ENCODE measurements around the gene KLRF1.
A peak's percentile ranks its signal among the peaks of the same experiment; 100 is the strongest.

The KLRF1 gene, protein sequence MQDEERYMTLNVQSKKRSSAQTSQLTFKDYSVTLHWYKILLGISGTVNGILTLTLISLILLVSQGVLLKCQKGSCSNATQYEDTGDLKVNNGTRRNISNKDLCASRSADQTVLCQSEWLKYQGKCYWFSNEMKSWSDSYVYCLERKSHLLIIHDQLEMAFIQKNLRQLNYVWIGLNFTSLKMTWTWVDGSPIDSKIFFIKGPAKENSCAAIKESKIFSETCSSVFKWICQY

DNA sequence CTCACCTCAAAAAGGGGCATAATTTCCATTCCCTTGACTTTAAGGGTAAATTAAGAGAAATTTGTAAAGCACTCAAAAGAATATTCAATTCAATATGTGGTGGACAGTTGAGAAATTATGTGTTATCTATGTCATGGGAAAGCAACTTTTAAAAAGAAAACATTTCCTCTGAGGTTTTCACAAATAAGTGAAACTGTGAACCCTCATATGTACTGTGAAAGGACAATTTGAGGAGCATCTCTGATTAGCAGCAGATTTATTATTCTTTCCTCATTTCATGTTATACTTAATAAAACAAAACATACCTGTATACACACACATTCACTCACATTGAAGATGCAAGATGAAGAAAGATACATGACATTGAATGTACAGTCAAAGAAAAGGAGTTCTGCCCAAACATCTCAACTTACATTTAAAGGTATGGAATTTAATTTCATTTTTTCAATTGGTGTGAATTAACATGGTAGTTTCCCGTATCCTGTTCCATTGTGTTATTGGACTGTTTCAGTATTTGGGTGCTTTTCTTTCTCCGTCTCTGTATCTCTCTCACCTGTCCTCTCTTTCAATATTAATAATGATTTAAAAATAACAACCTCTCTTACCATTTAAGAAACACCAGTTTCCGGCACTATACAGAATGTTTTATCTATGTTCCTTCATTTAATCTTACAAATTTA lies at the start of gene KLRF1:
Gene KLRF1 (plus strand): TSS at position 273 of the 680 bp plus-strand sequence. CDS start 64 bp downstream, at position 337.
- DNase-seq = no peak

DNA sequence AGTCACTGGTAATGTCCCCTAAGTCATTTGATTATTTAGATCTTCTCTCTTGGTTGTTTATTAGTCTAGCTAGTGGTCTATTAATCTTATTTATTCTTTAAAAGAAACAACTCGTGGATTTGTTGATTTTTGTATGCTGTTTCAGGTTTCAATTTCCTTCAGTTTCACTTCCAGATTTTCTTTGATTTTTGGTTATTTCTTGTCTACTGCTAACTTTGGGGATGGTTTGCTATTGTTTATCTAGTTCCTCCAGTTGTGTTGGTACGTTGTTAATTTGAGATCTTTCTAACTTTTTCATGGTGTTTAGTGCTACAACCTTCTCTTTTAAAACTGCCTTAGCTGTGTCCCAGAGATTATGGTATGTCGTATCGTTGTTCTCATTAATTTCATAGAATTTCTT lies 48.1 kb upstream of the KLRF1 start:
- no peak for DNase-seq

DNA sequence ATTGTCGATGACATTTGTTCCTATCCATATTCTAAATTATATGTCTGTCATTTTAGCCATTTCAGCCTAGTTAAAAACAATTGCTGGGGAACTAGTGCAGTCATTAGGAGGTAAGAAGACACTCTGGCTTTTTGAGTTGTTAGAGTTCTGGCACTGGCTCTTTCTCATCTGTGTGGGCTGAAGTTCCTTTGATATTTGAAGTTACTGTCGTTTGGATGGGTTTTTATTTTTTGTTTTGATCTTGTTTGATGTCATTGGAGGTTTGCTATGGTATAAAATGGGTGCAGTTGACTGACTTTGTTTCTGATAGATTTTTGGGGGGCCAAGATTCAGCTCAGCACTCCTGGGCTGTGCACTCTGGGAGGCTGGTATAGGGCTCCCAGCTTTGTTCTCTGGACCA lies 45.9 kb upstream of the KLRF1 start:
- no peak for DNase-seq

DNA sequence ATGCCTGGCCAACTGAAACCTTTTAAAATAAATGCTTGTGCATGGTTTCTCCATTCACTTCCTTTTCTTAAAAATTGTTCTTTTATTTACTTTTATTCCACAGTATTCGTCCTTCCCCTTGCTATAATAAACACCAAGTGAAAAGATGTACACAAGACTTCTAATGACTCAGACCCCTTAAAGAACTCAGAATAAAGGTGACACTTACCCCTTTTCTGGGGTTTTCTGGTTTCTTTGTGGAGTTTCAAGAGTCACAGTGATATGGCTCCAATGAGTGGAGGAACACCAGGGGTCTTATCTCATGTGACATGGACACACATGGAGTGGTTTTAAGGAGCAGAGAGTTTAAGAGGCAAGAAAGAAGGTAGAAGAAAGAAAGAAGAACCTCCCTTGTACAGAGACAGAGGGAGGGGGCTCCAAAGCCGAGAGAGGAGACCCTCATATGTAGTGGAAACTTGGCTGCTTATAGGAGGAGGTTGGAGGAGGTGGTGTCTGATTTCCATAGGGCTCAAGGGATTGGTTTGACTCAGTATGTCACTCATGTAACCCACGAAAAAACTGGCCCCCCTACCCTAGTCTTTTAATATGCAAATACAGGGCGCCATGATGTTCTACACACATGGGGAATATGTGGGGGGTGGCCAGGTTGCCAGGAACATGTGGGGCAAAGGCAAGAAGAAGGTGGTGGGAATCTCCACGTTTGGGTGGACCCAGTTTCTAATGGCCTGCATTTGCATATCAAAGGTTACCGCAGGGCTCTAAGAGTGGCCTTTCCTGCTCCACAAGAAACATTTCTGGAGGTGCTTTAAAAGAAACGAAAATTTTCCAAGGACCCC lies 44.5 kb upstream of the KLRF1 start:
- no peak for DNase-seq

DNA sequence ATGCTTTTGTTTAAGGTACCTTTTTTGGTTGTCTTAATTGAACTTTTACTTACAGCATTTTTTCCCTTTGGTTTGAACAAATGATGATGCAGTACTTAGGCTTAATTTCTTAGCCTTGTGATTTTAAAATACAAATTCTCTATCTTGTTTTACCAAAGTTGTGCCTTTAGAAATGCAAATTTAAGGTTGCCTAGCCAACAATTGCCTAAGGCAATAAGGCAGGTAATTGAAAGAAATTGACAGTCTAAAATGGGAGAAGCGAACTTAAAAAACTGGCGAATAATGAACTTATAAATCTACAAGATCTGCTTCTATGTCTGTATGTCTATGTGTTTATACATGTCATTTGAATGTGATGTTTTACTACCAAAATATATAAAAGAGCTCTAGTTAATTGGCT lies 43.0 kb upstream of the KLRF1 start:
- no peak for DNase-seq

DNA sequence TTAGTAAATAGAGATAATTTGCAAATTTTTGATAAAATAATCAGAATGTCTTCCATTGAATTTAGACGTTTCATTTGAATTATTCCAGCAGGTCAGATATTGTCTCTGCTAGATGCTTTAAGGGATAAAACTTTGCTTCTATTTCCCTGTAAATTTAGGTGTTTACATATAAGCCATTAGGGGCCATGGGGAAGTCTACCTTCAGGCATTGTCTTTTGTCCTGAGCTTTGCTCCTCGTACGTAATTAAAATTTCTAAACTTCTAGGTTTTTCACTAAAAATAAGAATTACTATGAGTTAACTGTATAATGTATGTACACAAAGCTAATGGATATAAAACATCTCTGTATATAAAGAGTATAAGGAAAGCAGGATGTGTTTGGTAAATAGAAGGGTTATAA lies 42.5 kb upstream of the KLRF1 start:
- DNase-seq = no peak

DNA sequence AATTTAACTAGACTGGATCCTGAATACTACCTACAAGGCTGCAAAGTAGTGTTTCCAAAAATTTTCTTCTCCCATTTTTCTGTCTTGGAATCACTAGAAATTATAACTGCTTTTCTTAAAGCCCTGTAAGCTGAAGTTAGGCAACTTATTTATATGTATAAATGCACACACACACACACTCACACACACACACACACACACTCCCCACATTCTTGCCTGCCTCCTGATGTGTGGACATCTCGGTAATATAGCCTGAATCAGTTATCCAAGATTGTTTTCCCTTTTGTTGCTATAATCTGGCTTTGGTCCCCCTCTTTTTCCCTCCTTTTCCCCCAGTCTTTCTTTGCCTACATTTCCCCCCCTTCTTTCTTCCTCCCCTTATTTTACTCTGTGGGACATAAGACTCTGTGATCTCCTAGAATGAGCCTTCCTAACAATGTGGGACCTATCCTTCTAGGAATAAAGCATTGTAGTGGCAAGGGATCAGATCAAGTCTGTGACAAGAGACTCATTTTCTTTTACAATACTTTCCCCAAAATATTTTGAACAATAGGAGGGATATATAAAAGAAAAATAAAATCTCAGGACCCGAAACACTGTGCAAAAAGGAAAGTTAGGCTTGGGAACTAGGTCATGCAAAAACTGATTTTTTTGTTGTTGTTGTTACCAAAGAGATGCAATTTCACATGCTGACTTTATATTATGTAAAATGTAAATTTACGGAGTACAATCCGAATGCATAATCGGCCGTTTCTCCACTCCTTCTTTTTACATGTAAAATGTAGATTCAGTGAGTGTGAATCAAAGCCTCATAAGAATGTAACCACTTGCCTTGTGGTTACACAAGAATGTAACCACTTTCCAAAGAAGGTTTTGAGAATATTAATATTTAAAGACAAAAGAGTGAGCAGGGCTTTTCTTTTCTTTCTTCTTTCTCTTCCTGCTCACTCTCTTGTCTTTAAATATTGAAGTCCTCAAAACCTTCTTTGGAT lies 40.3 kb upstream of the KLRF1 start:
- DNase-seq = no peak

DNA sequence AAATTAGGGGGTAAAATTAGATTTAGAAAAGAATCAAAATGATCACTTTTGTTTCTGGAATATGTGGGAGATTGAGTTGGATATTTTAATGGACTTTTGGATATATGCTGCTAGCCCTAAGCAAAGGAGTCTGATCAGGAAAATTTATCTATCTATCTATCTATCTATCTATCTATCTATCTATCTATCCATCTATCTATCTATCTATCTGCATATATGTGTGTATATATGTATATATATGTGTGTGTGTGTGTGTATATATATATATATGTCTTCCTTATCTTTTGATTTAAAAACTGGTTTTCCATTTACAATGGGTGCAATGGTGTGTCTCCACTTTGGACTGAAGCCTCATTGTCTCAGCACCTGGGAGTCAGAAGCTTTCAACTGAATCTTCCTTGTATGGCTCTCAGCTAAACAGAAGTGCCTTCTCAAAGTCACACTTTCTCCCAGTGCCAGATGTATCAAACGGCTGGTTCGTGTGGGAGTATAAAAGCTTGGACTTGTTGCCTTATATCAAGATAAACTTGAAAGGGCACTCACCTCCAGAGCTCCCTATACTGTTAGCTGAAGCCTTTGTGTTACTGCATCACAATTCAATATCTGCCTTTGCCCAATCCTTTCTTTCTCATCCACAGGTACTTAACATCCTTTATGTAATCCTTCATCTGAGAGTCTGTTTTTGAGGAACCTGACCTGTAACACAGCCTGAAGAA lies 34.9 kb upstream of the KLRF1 start:
- no peak for DNase-seq

DNA sequence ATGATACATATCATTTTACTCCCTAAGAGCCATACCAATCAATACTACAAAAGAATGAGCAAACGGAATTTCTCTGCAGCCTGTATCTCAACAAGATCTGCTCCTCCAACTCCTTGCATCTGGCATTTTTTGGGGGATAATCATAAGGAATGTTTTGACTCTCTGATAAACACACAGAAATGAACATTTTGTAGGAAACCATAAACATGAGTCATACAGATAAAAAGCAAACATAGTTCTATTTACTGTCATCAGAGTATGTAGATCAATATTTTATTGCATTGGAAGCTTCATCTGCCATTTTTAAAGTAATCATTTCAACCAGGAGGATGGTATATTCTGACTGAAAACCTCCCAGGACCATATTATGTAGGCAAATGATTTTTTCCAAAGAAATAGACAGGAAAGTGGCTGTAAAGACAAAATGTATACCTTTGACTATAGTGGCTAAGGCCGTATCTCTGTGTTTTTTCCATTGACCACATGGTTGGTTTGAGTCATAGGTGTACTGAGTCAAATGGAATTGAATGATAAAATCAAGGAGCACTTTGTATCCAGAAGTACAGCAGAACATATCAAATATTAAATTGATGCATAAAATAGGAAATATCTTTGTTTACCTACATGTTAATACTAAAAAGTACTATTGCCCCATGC lies 34.2 kb upstream of the KLRF1 start:
- DNase-seq = no peak

DNA sequence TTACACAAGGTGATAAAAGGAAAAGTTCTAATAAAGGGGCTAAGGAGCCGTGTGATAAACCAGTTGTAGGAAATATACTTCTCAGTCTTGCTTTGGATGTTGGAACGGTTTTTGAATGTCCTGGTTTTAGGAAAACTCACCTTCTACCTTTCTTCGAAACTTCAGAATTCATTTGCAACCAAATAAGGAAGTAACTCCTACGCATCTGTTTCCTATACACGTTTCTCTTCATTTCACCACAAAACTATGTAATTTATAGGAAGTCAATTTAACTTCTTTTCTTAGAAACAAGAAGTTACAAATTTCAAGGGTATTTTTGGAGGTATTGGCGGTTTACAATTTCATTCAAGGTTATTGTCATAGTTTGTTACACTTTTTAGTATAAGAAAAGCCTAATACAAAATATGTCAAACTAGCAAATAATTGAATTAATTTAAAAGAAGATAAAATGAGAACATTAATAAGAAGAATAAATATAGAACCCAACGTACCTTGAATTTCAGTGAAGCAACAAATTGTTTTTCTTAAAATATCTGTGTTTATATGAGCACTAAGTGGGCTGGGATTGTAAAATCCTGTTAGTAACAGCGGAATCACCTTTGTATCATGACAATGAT lies 33.4 kb upstream of the KLRF1 start:
- DNase-seq = no peak

DNA sequence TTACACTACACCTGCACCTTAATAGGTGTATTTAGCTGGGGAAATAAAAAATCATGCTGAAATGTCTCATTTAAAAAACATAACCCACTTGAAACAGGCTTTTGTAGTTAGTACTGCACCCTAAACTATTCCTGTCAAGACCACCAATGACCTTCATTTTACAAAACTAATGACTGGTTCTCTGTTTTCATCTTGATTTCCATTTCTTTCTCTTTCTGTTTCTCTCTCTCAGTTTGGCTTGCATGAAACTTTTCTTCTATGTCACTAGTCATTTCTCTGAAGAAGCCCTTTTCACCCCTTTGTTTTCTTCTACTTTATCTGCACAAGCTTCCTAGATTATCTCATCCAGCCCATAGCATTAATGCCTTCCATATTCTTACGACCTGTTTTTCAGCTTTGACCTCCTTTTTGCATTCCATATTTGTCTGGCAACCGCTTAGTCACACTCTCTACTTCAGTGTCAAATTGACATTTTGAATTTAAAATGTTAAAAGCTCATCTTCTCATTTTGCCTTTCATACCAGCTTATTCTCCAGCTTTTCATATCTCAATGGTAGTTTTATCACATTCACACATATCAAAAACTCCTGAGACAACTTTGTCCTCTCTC lies 32.7 kb upstream of the KLRF1 start:
- no peak for DNase-seq

DNA sequence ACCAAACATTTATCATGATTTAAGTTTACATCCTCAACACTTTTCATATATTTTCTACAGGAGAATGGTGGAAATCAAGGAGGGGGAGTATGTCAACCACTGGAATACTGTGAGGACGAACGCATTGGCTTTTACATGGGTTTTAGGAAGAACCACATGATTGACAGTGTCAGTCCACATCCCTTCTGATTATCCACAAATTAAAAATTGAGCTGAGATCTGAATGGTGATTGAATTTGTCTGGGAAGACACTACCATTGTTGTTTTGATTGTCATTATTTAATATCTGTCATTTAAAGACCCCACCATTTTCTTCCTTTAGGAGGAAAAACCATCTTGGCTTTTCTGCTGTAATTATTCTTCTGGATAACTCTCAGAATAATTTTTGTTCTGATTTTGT lies 31.3 kb upstream of the KLRF1 start:
- no peak for DNase-seq

DNA sequence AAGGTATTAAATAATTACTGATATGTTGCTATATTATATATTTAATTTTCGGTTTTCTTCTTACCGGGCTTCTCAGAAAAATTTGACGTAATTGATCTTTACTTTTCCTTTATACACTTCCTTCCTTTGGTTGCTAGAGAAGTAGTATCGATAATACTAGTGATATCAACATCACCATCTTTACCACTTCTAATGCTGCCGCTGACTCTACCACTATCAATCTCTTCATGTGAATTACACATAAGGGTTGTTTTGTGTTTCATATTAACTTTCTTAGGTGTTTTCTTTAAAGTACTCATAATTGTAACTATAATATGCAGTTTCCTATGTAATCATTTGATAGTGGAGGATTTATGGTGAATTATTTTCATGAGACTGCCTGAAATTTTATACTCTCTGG lies 30.9 kb upstream of the KLRF1 start:
- DNase-seq = no peak

DNA sequence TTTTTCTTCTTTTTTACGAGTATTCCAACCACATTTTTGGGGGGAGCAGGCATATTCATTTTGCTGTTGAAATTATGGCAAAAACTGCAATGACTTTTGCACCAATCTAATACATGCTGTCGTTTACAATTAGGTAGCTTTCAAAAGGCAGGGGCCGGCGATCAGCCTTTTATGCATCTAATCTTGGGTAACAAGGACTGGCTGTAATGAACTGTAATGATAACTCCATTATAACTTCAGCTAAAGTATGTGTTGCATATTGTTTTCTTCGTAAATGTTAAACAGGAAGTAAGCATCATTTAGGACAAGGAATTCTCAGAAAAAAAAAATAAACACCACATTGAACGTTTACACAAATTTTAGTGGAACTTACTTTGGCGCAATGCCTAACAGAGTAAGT lies 30.3 kb upstream of the KLRF1 start:
- DNase-seq = no peak

DNA sequence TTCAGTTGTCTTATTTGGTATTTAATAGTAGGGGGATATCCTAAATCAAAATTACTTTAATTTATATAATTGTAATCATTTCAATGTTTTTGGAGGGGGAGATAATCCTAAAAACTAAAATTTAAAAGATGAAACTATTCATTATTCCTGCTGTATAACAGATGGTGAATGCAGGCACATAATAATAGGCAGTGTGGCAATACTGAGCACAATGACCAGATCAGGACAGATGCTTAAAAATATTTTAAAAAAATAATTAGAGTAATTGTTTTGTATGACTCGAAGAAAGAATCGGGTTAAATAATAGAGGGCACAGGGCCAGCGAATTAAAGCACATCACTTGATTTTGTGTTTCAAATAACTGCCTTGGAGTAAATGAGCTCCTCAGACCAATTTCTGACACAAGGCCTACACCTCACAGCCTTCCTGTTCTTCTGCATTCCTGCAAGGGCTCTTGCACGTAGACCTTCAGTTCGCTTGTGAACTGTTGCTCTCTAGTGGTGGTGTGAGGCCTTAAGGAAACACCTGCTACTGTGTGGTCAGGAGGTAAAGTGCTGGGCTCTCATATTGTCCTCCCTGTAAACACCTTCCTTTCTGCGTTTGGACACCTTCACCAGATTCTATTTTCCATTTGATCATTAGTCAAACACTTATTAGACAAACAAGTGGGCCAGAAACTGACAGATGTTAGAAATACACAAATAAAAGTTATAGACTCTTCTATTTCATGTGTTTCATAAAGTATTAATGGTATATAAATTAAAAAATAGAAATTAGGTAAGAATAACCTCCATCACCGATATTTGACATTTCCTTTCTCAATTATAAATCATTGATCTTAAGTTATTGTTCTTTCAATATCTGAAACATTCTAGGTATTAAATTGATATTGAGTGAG lies 29.3 kb upstream of the KLRF1 start:
- DNase-seq = peak; percentile 82

DNA sequence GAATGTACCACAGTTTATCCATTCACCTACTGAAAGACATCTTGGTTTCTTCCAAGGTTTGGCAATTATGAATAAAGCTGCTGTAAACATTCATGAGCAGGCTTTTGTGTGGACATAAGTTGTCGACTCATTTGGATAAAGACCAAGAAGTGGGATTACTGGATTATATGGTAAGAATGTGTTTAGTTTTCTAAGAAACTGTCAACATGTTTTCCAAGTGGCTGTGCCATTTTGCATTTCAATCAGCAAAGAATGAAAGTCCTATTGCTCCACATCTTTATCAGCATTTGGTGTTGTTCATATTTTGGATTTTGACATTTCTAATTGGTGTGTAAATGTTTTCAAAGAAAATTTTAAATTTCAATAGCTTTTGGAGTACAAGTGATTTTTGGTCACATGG lies 27.3 kb upstream of the KLRF1 start:
- no peak for DNase-seq

DNA sequence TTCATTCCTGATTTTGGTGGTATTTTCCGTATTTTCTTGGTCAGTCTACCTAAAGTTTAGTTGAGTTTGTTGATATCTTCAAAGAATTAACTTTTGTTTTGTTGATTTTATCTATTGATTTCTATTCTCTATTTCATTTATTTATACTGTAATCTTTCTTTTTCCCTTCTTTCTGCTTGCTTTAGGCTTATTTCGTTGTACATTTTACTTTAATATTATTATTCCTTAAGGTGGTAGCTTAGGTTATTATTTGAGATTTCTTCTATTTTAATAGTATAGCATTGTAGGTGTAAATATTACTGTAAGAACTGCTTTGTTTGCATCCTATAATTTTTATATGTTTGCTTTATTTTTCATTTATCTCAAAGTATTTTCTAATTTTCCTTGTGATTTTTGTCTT lies 21.4 kb upstream of the KLRF1 start:
- no peak for DNase-seq

DNA sequence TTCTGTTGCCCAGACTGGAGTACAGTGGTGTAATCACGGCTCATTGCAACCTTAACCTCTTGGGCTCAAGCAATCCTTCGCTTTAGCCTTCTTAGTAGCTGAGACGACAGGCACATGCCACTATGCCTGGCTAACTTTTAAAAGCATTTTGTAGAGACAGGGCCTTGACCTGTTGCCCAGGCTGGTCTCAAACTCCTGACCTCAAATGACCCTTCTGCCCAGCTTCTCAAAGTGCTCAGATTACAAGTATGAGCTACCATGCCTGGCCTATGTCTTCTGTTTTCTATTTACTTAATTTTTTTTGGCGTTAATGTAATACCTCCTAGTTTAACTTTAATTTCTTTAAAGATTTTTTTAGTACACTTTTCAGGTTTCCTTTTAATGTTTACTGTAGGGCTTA lies 20.6 kb upstream of the KLRF1 start:
- DNase-seq = no peak

DNA sequence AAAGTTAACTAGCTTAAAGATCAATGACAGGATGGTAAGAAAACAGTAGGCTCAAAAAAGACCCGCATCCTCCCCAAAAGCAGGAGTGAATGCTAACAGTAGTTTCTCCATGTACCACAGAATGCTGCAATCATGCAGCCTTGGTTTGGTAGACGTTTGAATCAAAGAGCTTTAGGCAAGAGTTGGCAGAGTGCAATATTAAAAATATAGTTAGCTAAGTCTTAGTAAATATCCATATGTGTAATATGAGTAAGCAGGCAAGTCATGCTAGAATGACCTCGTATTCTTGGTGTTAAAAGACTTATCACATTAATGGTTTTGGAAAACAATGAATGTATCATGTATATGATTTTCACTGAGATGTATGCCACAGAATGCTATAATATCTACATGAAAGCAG lies 18.8 kb upstream of the KLRF1 start:
- no peak for DNase-seq

DNA sequence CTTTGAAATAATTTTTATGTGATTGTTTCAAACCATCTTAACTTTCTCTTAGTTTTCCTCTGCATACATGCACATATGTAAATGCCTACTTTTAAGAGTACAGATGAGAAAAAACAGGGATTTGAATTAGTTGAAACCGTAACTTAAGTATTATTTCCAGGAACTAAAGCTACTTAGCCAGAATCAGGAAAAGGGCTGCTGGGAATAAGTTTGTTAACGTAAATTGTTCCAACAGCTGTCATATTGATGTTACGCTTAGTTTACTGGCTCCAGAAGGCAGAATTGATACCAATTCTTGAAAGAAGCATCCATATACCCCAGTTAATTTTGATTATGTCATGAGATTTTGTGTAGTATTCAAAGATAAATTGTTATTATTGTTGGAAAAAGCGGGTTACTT lies 17.9 kb upstream of the KLRF1 start:
- DNase-seq = no peak
